GM12865 (cell line): Measurements from ENCODE around the gene LARP4B.

ENCODE experiments used
- DNase-seq: peaks from one replicate; pipeline ENCODE4 v3.0.0; 2010; ENCODE audit warnings: low read depth
- H3K4me3 ChIP-seq: 2 replicates; pipeline ENCODE4 v1.5.1; 2011; ENCODE audit warnings: mild to moderate bottlenecking, low read depth, low read length, control low read depth
- TF ChIP-seq, protein P1 (sequence below): IDR thresholded peaks from 2 replicates; pipeline ENCODE4 v1.5.1; 2011; ENCODE audit warnings: low read length, control low read depth, low read depth, inconsistent platforms; ENCODE audit not compliant: insufficient read depth; ENCODE audit errors: missing control alignments

LARP4B gene

DNA sequence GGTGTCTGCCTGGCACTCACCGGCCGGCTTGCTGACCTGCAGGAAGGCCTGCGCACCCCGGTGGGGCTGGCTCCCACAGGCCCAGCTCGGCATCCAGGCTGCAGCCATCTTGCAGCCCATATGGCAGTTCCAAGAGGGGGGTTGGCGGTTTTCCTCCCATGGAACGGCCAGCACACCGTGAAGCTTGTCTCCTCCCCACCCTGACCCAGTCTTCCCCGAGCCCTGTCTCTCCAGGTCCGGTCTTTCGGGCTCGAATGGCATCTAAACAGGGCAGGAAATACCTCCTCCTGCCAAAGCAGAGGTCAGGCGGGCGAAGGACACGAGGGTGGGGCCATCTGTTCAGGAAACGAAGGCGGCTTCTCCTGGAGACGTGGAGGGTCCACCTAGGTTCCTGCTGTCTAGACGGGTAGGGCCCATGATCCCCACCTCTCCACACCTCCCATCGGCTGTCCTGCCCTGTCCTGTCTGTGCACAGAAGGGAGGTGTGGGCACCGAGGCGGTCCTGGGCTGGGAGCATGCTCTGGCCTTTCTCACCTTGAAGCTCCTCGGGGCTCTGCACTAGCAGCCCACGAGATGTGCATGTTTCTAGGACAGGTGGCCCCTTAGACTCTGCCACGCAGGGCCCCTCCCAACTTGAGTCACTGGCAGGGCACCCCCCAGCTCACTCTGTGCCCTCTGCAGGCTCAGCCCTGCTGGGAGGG lies 128.3 kb downstream of the LARP4B start:
- TF ChIP-seq, protein P1, sequence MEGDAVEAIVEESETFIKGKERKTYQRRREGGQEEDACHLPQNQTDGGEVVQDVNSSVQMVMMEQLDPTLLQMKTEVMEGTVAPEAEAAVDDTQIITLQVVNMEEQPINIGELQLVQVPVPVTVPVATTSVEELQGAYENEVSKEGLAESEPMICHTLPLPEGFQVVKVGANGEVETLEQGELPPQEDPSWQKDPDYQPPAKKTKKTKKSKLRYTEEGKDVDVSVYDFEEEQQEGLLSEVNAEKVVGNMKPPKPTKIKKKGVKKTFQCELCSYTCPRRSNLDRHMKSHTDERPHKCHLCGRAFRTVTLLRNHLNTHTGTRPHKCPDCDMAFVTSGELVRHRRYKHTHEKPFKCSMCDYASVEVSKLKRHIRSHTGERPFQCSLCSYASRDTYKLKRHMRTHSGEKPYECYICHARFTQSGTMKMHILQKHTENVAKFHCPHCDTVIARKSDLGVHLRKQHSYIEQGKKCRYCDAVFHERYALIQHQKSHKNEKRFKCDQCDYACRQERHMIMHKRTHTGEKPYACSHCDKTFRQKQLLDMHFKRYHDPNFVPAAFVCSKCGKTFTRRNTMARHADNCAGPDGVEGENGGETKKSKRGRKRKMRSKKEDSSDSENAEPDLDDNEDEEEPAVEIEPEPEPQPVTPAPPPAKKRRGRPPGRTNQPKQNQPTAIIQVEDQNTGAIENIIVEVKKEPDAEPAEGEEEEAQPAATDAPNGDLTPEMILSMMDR, result no peak
- DNase-seq, result no peak

DNA sequence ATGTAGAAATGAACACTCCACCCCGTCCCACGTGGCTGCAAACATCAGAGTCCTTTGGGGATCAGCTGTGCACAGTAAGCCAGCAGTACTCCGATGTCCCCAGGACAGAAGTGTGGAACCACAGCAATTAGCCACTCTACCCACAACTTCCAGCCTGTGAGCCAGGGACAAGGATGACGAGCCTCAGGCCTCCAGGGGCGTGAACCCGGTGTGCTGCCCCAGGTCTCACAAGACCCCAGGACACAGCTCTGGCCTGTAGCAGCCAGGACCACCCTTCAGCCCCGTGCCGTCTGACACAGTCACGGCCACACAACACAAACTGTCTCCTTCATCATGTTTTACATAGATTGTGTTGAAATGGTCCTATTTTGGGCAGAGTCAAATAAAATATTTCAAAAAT lies 129.0 kb downstream of the LARP4B start:
- no peak for DNase-seq
- TF ChIP-seq, protein P1, result no peak
- no peak overlapping the region for H3K4me3 ChIP-seq

More for the DNA sequence above, 128.3 kb downstream of the LARP4B start:
- H3K4me3 ChIP-seq, result no peak overlapping the region

DNA sequence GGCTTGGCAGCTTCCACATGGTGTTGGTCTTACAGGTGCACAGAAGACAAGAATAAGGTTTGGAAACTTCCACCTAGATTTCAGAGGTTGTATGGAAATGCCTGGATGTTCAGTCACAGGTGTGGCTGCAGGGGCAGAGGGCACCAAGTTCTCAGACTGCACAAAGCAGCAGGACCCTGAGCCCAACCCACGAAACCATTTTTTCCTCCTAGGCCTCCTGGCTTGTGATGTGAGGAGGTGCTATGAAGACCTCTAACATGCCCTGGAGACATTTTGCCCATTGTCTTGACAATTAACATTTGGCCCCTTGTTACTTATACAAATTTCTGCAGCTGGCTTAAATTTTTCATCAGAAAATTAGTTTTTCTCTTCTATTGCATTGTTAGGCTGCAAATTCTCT lies 134.3 kb downstream of the LARP4B start:
- no peak overlapping the region for H3K4me3 ChIP-seq
- no peak for DNase-seq
- TF ChIP-seq, protein P1, result no peak

DNA sequence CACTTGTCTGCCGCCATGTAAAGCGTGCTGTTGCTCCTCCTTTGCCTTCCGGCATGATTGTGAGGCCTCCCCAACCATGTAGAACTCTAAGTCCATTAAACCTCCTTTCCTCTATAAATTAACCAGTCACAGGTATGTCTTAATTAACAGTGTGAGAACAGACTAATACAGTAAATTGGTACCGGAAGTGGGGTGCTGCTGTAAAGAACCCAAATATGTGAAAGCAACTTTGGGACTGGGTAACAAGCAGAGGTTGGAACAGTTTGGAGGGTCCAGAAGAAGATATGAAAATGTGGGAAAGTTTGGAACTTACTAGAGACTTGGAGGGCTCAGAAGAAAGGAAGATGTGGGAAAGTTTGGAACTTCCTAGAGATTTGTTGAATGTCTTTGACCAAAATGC lies 135.3 kb downstream of the LARP4B start:
- no peak overlapping the region for H3K4me3 ChIP-seq
- DNase-seq, result no peak
- TF ChIP-seq, protein P1, result no peak

DNA sequence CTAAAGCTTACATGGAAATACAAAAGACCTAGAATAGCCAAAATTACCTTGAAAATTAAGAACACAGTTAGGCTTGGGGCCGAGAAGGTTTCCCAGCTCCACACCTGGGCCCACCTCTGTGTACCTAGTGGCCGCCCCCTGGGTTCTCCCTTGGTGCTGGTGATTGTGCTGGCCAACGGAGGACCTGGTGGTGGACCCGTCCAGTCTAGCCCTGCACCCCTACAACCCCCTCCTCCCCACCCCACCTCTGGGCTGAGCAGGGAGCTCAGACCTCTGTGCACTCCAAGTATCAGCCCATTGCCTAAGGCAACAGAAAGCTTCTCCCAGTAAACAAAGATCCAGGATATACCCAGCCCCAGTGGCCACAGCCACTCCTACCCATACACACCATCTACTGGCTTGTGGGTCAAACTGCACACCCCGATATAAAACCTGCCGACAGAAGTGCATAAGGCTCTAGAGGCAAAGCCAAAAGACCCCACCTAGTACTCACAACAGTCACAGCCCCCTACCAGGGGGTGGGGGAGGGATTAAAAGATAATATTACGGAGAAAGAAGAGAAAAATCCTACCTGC lies 137.0 kb downstream of the LARP4B start:
- TF ChIP-seq, protein P1, result no peak
- H3K4me3 ChIP-seq, result no peak overlapping the region
- DNase-seq, result no peak

DNA sequence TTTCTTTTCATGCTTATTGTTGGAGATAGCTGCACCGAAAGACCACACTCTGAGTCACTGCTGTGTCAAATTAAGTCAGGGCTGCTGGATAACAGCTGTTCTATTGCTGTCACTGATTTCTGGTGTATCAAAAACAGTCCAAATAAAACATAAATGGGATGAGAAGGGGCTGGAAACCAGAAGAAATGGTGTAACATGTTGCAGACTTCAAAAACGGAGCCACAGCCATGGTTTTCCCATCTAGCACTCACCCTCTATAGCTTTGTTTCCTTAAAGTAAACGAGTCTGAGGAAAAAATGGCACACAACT lies 138.8 kb downstream of the LARP4B start:
- TF ChIP-seq, protein P1, result no peak
- DNase-seq, result no peak
- H3K4me3 ChIP-seq, result no peak overlapping the region
